GM12878 (cell line): ENCODE results near the gene PUS7L.

Experiments
- ESRRA ChIP-seq: IDR thresholded peaks from 2 replicates; pipeline ENCODE4 v1.6.1; 2012; ENCODE audit warnings: mild to moderate bottlenecking, low read length, improper control_type of control experiment
- ETV6 ChIP-seq, 2 experiments: fragments of 450-650 bp in 1 of 2; IDR thresholded peaks in 1 of 2; conservative IDR thresholded peaks in 1 of 2; 2 replicates each; pipeline ENCODE4 v1.6.1; 2014; ENCODE audit warnings: antibody characterized with exemption in 1 of 2, borderline replicate concordance in 1 of 2, low read depth in 1 of 2, mild to moderate bottlenecking in 1 of 2, moderate library complexity in 1 of 2
- MXI1 ChIP-seq: fragments of 150-350 bp; IDR thresholded peaks from 2 replicates; pipeline ENCODE4 v1.6.1; 2011; ENCODE audit warnings: low read depth, mild to moderate bottlenecking, inconsistent platforms, low read length, improper control_type of control experiment
- NFYB ChIP-seq: IDR thresholded peaks from 2 replicates; pipeline ENCODE4 v1.6.1; 2011; ENCODE audit warnings: low read depth, mild to moderate bottlenecking, low read length, improper control_type of control experiment, moderate library complexity; ENCODE audit not compliant: insufficient read depth
- POLR2AphosphoS5 ChIP-seq: IDR thresholded peaks from 2 replicates; pipeline ENCODE4 v1.6.1; 2011; ENCODE audit warnings: mild to moderate bottlenecking, low read length, inconsistent platforms
- REST ChIP-seq: IDR thresholded peaks from 2 replicates; pipeline ENCODE4 v1.6.1; 2012; ENCODE audit warnings: mild to moderate bottlenecking, low read depth, low read length
- SMAD5 ChIP-seq: IDR thresholded peaks from 2 replicates; pipeline ENCODE4 v1.6.1; 2016; ENCODE audit warnings: antibody characterized with exemption, low read depth

DNA sequence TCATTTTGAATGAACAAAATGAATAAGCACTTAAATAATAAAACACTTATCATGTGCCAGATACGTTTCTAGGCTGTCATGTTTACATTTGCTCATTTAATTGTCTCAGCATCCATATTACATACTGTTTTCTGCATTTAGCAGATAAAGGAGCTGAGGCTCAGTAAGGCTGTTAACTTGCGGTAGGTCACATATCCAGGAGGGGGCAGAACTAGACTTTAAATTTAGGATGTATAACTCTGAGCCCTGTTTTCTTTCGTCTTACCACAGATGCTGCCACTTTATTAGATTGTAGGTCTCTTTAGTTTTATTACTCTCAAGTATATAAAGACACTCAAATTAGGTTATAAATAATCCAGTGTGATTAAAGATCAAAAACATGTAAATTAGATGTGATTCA lies 17.9 kb upstream of the PUS7L start:
- TF ChIP-seq MXI1 (no peak), ETV6 (conservative IDR thresholded peaks at IDR 0.05 in 1 of 2, IDR thresholded peaks at IDR 0.05 in 1 of 2; ENCODE audit: borderline replicate concordance in 1 of 2, low read depth in 1 of 2) (no peak), ESRRA (no peak), NFYB (no peak), REST (no peak), POLR2AphosphoS5 (no peak), SMAD5 (no peak)
